HepG2 (cell line): ENCODE data around the gene TIAM2. TPM values are rescaled to one million over a fixed set of nuclear protein-coding genes. Genes with fewer than 3 reads are reported as not detected.

Source experiments
- ATAC-seq: fragments of 200-7000 bp; cut with Tn5 transposase; 3 replicates; pipeline ENCODE4 v1.9.1; 2020; ENCODE audit warnings: mild to moderate bottlenecking, moderate library complexity
- BruUV-seq: library from RNA; stranded (reverse); fragments of 400-500 nt; replicated peaks from 2 replicates; lab custom pipeline; 2021; lab: Mats Ljungman, UMichigan
- CTCF ChIA-PET: fragments of 300-600 bp; formaldehyde crosslinking; extraction: SDS; loops from one replicate; lab custom pipeline; 2021; ENCODE audit warnings: low total read pairs, inconsistent platforms, low intra/inter-chr PET ratio; lab: Yijun Ruan, JAX
- POLR2A ChIA-PET: fragments of 350-600 bp; sonication (Branson Sonifier 250); formaldehyde crosslinking; loops from one replicate; lab custom pipeline; 2020; ENCODE audit warnings: antibody characterized with exemption, inconsistent platforms; lab: Yijun Ruan, JAX
- DNase-seq: peaks from one replicate; pipeline ENCODE4 v3.0.0-alpha.2; 2015; ENCODE audit warnings: low spot score
- FAIRE-seq: peaks from 3 replicates; lab custom pipeline; 2011; peaks lifted over from hg19 to GRCh38; lab: Jason Lieb, UNC
- H2AFZ ChIP-seq: one replicate; pipeline ENCODE4 v1.6.1; 2011; ENCODE audit warnings: low read length, inconsistent platforms
- H3K27ac ChIP-seq: fragments of 300-600 bp; 3 replicates; pipeline ENCODE4 v1.8.0; 2011; ENCODE audit warnings: mixed run types, mild to moderate bottlenecking, mixed read lengths, low read length, inconsistent platforms; ENCODE audit not compliant: insufficient read depth; ENCODE audit errors: extremely low read length
- H3K27me3 ChIP-seq, 2 experiments: fragments of 200-600 bp in 1 of 2; 2 replicates in 1 of 2; 3 replicates in 1 of 2; pipeline versions ENCODE4 v1.6.0 to v1.8.0; 2011; ENCODE audit warnings: low read length in 2 of 2, mild to moderate bottlenecking in 2 of 2, moderate library complexity in 2 of 2, inconsistent platforms in 1 of 2; ENCODE audit not compliant: insufficient read depth in 2 of 2, control insufficient read depth in 1 of 2
- H3K36me3 ChIP-seq, 2 experiments: fragments of 200-600 bp in 1 of 2; replicated peaks in 1 of 2; 2 replicates in 1 of 2; 3 replicates in 1 of 2; pipeline versions ENCODE4 v1.5.1 to v1.8.0; 2011; ENCODE audit warnings: low read length in 2 of 2, inconsistent platforms in 1 of 2; ENCODE audit not compliant: insufficient read depth in 2 of 2, control insufficient read depth in 1 of 2
- H3K4me1 ChIP-seq: 2 replicates; pipeline ENCODE4 v1.5.1; 2012; ENCODE audit warnings: low read length, inconsistent platforms; ENCODE audit not compliant: insufficient read depth
- H3K4me2 ChIP-seq: 2 replicates; pipeline ENCODE4 v1.6.0; 2011; ENCODE audit warnings: low read depth, low read length, inconsistent platforms
- H3K4me3 ChIP-seq, 3 experiments: fragments of 200-600 bp in 1 of 3; sonication (generic), shearing (Covaris generic) in 1 of 3; replicated peaks in 1 of 3; 2 replicates each; pipeline ENCODE4 v1.5.1; 2011 to 2016; ENCODE audit warnings: low read length in 3 of 3, inconsistent platforms in 2 of 3, low read depth in 2 of 3, mild to moderate bottlenecking in 2 of 3, control low read depth in 1 of 3, mixed read lengths in 1 of 3; ENCODE audit not compliant: insufficient read depth in 1 of 3
- H3K79me2 ChIP-seq: one replicate; pipeline ENCODE4 v1.6.1; 2011; ENCODE audit warnings: low read length, inconsistent platforms; ENCODE audit not compliant: insufficient read depth
- H3K9ac ChIP-seq: 2 replicates; pipeline ENCODE4 v1.6.0; 2011; ENCODE audit warnings: mild to moderate bottlenecking, low read depth, low read length, inconsistent platforms; ENCODE audit not compliant: insufficient read depth
- H3K9me3 ChIP-seq: 2 replicates; pipeline ENCODE4 v1.5.1; 2012; ENCODE audit warnings: mild to moderate bottlenecking, low read length
- H4K20me1 ChIP-seq: 2 replicates; pipeline ENCODE4 v1.6.0; 2011; ENCODE audit warnings: inconsistent platforms, mild to moderate bottlenecking, low read length, moderate library complexity; ENCODE audit not compliant: insufficient read depth
- CREM ChIP-seq, 2 experiments: sonication (generic) in 1 of 2; formaldehyde crosslinking in 1 of 2; IDR thresholded peaks; 2 replicates each; pipeline versions ENCODE4 v1.4.0 to v1.6.1; 2016 to 2020; ENCODE audit warnings: antibody characterized with exemption in 1 of 2, mild to moderate bottlenecking in 1 of 2, missing genetic modification reagents in 1 of 2
- FOSL2 ChIP-seq: sonication (generic); formaldehyde crosslinking; IDR thresholded peaks from 2 replicates; pipeline ENCODE4 v1.4.0; 2020; ENCODE audit warnings: missing genetic modification reagents
- NR2C2 ChIP-seq: sonication (generic); formaldehyde crosslinking; IDR thresholded peaks from 2 replicates; pipeline ENCODE4 v1.4.0; 2020; ENCODE audit warnings: missing genetic modification reagents, mild to moderate bottlenecking, moderate library complexity, borderline replicate concordance
- PHF5A ChIP-seq: IDR thresholded peaks from one replicate; pipeline ENCODE4 v1.6.1; 2018; ENCODE audit warnings: low read depth, missing genetic modification reagents; ENCODE audit not compliant: unreplicated experiment
- SOX5 ChIP-seq: IDR thresholded peaks from 2 replicates; pipeline ENCODE4 v1.6.1; 2016; ENCODE audit warnings: borderline replicate concordance
- TAF15 ChIP-seq: fragments of 200-400 bp; formaldehyde crosslinking; IDR thresholded peaks from one replicate; pipeline ENCODE4 v1.6.1; 2018; ENCODE audit warnings: mild to moderate bottlenecking, low read depth, low read length; ENCODE audit not compliant: poor library complexity, severe bottlenecking
- ZBTB7B ChIP-seq: sonication (generic); formaldehyde crosslinking; IDR thresholded peaks from 2 replicates; pipeline ENCODE4 v1.4.0; 2020; ENCODE audit warnings: missing genetic modification reagents
- ZNF124 ChIP-seq: sonication (generic); formaldehyde crosslinking; IDR thresholded peaks from 2 replicates; pipeline ENCODE4 v1.4.0; 2020; ENCODE audit warnings: missing genetic modification reagents
- ZNF224 ChIP-seq: sonication (generic); formaldehyde crosslinking; IDR thresholded peaks from 2 replicates; pipeline ENCODE4 v1.5.0; 2020; ENCODE audit warnings: mild to moderate bottlenecking, missing genetic modification reagents
- ZNF589 ChIP-seq: sonication (generic); formaldehyde crosslinking; conservative IDR thresholded peaks from 2 replicates; pipeline ENCODE4 v1.8.0; 2022; ENCODE audit warnings: mild to moderate bottlenecking, moderate library complexity, missing genetic modification reagents
- ZSCAN9 ChIP-seq: IDR thresholded peaks from 2 replicates; pipeline ENCODE4 v1.6.1; 2016; ENCODE audit warnings: borderline replicate concordance
- WGBS: methylation state at CpG from one replicate; pipeline ENCODE4 v1.1.6; 2017; ENCODE audit warnings: low lambda C conversion rate; 5-methylcytosine and 5-hydroxymethylcytosine counted together
- in situ Hi-C: cut with HindIII; loops from 2 replicates; pipeline ENCODE4 v1.10.0; 2017; ENCODE audit warnings: low pct_unique_long_range_greater_than_20kb; ENCODE audit not compliant: extremely low pct_ligation_motif_present
- intact Hi-C: fragments of 100-400 bp; cut with micrococcal nuclease; formaldehyde crosslinking; loops from one replicate; pipeline ENCODE4 v1.10.0; 2022; ENCODE audit not compliant: unreplicated experiment
- polyA plus RNA-seq, 8 experiments: library from polyadenylated mRNA; depleted of rRNA in 3 of 8; stranded (reverse) in 7 of 8; unstranded in 1 of 8; fragments of >200 nt; fragmentation: Illumina TruSeq in 4 of 8; extraction: Trizol in 4 of 8; gene quantifications; 2 replicates each; pipeline versions ENCODE4 v1.2.1 to v1.2.3, GENCODE V29; 2011 to 2016; ENCODE audit warnings: low read depth in 4 of 8, missing spikeins in 1 of 8, mixed read lengths in 1 of 8; ENCODE audit not compliant: insufficient read depth in 1 of 8
- total RNA-seq, 5 experiments: library from RNA; depleted of rRNA; stranded (reverse); fragments of >200 nt; fragmentation: Illumina TruSeq; extraction: Trizol; gene quantifications; 2 replicates each; pipeline ENCODE4 v1.2.3, GENCODE V29; 2016; ENCODE audit warnings: low read depth in 1 of 5
- TF ChIP-seq, protein P1 (sequence below): sonication (generic); formaldehyde crosslinking; IDR thresholded peaks from 2 replicates; pipeline ENCODE4 v1.4.0; 2020; ENCODE audit warnings: missing genetic modification reagents
- TF ChIP-seq, protein P2 (sequence below): sonication (generic); formaldehyde crosslinking; IDR thresholded peaks from 2 replicates; pipeline ENCODE4 v1.9.0; 2022; ENCODE audit warnings: missing genetic modification reagents, mild to moderate bottlenecking, borderline replicate concordance

Gene TIAM2
- total and polyA plus RNA-seq, 2 of the 13 experiments (the other 11 are each of a cell fraction or from before 2014, with no cell fraction given), result 4.1 to 4.5 TPM

DNA sequence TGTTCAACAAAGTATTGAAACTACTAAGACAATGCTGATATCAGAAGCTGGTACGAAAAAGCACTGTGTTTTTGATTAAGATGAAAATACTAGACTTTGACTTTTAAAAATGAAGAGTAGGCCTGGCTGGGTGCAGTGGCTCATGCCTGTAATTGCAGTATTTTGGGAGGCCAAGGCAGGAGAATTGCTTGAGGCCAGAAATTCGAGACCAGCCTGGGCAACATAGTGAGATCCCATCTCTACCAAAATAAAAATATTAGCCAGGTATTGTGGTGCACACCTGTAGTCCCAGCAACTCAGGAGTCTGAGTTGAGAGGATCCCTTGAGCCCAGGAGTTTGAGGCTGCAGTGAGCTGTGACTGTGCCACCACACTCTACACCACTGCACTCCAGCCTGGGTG lies 43.4 kb downstream of the TIAM2 start:
- no TSS peak for BruUV-seq

DNA sequence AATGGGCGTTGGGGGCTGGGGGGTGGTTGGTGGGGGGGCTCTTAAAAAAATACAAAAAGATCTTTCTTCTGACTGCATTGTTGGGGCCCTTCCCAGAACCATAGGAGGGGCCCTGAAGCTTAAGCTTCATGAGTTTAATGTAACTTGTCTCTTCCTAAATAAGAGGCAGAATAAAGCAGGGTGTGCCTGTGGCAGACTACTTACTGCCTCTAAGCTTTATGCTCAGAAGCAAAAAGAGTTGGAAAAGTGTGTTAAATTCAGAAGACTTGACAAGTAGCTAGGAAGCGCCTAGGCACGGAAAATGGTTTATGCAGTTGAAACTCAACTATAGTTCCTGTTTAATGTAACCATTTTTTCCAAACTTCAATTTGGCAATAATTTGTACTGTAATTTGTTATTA lies 44.5 kb downstream of the TIAM2 start:
- H3K79me2 ChIP-seq, result no peaks in the 10 kb centered on the region
- H3K4me3 ChIP-seq, result no peak overlapping the region
- no TSS peak for BruUV-seq
- TF ChIP-seq TAF15 (no peak), FOSL2 (no peak), SOX5 (no peak), ZNF589 (CRISPR knock-in tag) (no peak), PHF5A (CRISPR knock-in tag) (no peak), CREM (IDR thresholded peaks at IDR 0.05) (no peak), CREM (CRISPR knock-in tag; IDR thresholded peaks at IDR 0.05) (no peak), ZNF224 (CRISPR knock-in tag) (no peak), ZNF124 (no peak), NR2C2 (no peak), ZSCAN9 (no peak)
- TF ChIP-seq, protein P1, sequence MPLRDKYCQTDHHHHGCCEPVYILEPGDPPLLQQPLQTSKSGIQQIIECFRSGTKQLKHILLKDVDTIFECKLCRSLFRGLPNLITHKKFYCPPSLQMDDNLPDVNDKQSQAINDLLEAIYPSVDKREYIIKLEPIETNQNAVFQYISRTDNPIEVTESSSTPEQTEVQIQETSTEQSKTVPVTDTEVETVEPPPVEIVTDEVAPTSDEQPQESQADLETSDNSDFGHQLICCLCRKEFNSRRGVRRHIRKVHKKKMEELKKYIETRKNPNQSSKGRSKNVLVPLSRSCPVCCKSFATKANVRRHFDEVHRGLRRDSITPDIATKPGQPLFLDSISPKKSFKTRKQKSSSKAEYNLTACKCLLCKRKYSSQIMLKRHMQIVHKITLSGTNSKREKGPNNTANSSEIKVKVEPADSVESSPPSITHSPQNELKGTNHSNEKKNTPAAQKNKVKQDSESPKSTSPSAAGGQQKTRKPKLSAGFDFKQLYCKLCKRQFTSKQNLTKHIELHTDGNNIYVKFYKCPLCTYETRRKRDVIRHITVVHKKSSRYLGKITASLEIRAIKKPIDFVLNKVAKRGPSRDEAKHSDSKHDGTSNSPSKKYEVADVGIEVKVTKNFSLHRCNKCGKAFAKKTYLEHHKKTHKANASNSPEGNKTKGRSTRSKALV (CRISPR knock-in tag), result no peak
- TF ChIP-seq, protein P2, sequence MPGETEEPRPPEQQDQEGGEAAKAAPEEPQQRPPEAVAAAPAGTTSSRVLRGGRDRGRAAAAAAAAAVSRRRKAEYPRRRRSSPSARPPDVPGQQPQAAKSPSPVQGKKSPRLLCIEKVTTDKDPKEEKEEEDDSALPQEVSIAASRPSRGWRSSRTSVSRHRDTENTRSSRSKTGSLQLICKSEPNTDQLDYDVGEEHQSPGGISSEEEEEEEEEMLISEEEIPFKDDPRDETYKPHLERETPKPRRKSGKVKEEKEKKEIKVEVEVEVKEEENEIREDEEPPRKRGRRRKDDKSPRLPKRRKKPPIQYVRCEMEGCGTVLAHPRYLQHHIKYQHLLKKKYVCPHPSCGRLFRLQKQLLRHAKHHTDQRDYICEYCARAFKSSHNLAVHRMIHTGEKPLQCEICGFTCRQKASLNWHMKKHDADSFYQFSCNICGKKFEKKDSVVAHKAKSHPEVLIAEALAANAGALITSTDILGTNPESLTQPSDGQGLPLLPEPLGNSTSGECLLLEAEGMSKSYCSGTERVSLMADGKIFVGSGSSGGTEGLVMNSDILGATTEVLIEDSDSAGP, result no peak
- TF ChIP-seq, all 625 proteins: peak for 0
- Histone ChIP-seq H3K4me1 (no peaks in the 10 kb centered on the region), H4K20me1 (no peaks in the 10 kb centered on the region), H2AFZ (no peak overlapping the region), H3K36me3 (no peaks in the 10 kb centered on the region), H3K4me2 (no peak overlapping the region), H3K27me3 (no peaks in the 10 kb centered on the region), H3K27ac (no peak overlapping the region), H3K9ac (no peak overlapping the region), H3K9me3 (no peaks in the 10 kb centered on the region)
- POLR2A ChIA-PET, result no interaction called here
- in situ Hi-C loops, result no loop called here
- intact Hi-C loops, result no loop called here
- CTCF ChIA-PET, result no interaction called here
- FAIRE-seq, result no peak
- no peak for DNase-seq
- ATAC-seq, result no peak
- whole genome bisulfite sequencing, result 63% methylated on average over 3 of the region's 3 CpGs

More for the DNA sequence above, 43.4 kb downstream of the TIAM2 start:
- no peak for FAIRE-seq
- ChIA-PET CTCF (no interaction called here), POLR2A (no interaction called here)
- no peak for ATAC-seq
- Histone ChIP-seq H3K4me2 (no peak overlapping the region), H3K27ac (no peak overlapping the region), H3K27me3 (no peaks in the 10 kb centered on the region), H4K20me1 (no peaks in the 10 kb centered on the region), H3K4me1 (no peaks in the 10 kb centered on the region), H3K9me3 (0 out of 2 replicates have a peak, but pooled peaks cover 3% of the 10 kb centered on the region), H3K36me3 (no peaks in the 10 kb centered on the region), H3K4me3 (no peak overlapping the region), H2AFZ (no peak overlapping the region), H3K9ac (no peak overlapping the region), H3K79me2 (no peaks in the 10 kb centered on the region)
- 42% methylated on average over 2 of the region's 2 CpGs for WGBS
- intact Hi-C loops (no loop called here), in situ Hi-C loops (no loop called here)
- TF ChIP-seq ZBTB7B (CRISPR knock-in tag), result no peak
- no peak for DNase-seq
